Right renal pelvis (tissue), 4 donors: ENCODE measurements around the gene YJU2. TPM values are rescaled to one million over a fixed set of nuclear protein-coding genes. Genes with fewer than 3 reads are reported as not detected.

ENCODE experiments used
- DNase-seq, 4 donors: peaks; one replicate each; pipeline ENCODE4 v3.0.0-alpha.2; 2013; ENCODE audit warnings: low read depth in 4 of 4, low spot score in 3 of 4, missing footprints in 1 of 4
- polyA plus RNA-seq, 4 donors: library from polyadenylated mRNA; unstranded; fragments of 120-200 nt; gene quantifications; one replicate each; pipeline ENCODE4 v1.2.1, GENCODE V29; 2013; ENCODE audit not compliant: insufficient read length in 4 of 4

YJU2 gene
- polyA plus RNA-seq, 4 donors, result 20.0 to 23.7 (median 22.8) TPM

- no peak for DNase-seq
Observed at GRCh38 chr19:4295972-4296771, 49.3 kb downstream of the YJU2 start.

- DNase-seq, result no peak
Observed at GRCh38 chr19:4297901-4298809, 51.3 kb downstream of the YJU2 start.

DNA sequence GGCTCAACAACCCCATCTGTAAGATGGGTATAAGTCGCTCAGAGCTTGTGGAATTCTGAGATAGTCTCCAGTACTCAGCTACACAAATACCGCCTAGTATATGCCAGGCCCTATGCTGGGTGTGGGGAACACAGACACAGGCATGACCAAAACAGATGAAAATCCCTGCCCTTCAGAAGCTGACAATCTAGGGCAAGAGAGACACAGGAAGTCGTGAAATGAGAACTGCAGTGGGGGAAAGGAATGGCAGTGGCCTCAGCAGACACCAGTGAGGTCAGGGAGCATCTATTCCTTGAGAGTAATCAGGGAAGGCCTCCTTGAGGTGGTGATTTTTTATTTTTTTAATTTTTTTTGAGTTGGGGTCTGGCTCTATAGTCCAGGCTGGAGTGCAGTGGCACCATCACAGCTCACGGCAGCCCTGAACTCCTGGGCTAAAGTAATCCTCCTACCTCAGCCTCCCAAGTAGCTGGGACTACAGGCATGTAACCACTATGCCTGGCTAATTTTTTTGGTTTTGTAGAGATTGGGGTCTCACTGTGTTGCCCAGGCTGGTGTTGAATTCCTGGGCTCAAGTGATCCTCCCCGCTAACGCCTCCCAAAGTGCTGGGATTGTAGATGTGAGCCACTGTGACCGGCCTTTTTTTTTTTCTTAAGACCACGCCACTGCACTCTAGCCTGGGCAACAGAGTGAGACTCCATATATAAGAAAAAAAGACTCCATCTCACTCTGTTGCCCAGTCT, 52.1 kb downstream of the YJU2 start:
- no peak for DNase-seq

GRCh38 chr19:4300589-4300988, 53.7 kb downstream of the YJU2 start:
- no peak for DNase-seq

DNA sequence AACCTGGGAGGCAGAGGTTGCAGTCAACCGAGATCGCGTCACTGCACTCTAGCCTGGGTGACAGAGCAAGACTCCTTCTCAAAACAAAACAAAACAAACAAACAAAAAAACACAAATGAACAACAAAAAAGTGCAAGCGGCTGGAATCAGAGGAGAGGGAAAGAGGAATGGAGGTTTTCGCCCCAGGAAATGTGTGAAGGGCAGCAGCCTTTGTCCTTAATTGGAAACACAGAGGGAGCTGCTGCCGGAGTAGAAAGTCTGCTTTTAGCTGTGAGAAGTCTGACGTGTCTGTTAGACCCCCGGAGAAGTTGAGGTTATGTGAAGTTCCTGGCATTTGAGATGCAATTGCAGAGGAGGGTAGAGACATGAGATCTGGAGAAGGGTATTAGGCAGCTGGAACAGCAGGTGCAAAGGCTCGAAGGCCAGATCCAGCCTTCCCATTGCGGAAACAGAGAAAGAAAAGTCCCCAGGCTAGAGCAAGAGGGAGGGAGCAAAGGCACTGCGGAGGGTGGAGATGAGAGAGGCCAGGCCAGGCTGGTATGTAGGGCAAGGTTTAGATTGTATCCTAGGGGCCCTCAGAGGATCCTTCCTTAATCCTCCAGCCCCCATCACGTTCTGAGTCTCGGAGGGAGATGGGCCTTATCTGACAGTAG, 54.8 kb downstream of the YJU2 start:
- no peak for DNase-seq

DNA sequence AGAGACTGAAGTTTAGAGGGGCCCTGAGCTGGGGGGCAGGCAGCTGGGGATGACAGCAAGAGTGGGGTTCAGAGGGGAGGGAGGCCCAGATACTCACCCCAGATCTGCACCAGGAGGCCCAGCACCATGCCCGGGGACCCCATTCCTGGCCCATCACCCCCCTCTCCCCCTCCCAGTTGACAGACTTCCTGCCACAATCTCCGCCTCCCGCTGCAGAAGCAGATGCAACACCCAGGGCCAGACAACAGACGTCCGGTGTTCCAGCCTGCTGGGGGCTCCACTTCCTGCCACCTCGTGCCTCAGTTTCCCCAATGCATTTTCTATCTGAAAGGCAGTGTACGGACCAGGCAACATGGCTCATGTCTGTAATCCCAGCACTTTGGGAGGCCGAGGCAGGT, 55.4 kb downstream of the YJU2 start, which contains the start of gene TMIGD2:
Gene TMIGD2 (minus strand): TSS at position 147 of the 398 bp plus-strand sequence. CDS start 4 bp downstream, at position 143.
- no peak for DNase-seq

- DNase-seq, result no peak
Observed at GRCh38 chr19:4303819-4304537, 57.1 kb downstream of the YJU2 start.

DNA sequence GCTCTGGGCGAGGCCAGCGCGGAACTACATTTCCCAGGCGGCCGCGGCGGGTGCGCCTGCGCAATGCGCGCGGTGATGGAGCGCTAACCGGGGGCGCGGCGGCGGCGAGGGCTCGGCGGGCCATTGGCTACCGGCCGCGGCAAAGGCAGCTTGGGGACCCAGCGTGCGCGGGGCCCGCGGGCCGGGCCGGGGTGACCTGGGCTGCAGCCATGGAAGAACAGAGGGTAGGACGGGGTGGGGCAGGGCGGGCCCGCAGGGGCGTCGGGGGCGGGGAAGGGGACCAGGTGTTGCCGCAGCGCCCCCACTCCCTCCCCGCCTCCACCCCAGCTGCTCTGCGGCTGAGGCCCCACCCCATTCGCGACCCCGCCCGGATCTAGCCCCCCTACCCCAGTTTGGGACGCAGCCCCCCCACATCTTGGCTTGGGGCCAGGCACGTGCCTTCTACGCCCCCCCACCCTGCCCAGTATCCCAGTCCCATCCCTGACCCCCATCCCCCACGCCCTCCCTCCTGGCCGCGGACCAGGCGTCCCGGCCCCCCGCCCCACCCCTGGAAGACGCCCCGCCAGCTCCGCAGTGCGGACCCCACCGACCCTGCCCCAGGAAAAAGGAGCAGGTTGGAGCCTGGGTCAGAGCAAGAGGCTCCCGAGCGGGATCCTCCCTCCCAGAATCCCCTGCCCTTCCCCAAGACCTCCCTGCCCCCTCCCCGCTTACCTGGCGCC, 57.8 kb downstream of the YJU2 start, which contains the start of gene FSD1:
Gene FSD1 (plus strand): TSS at position 61 of the 719 bp plus-strand sequence. CDS start 149 bp downstream, at position 210.
- DNase-seq, result no peak

DNA sequence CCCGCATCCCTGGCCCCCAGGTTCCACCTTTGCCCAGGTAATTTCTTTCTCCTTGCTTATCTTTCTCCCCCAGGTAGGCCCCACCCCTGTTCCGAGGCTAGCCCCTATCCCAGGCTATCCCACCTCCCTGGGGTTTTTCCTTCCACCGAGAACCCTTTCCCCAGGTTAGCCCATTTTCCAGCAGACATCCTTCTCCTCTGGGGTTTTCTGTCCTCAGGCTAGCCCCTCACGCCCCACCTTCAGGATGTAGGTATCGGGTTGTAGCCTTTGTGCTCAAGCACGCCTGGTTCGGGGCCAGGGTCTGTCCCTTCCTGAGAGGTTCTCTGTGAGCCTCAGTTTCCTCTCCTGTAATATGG, 58.4 kb downstream of the YJU2 start:
- no peak for DNase-seq

- DNase-seq, result no peak
Observed at GRCh38 chr19:4305659-4306058, 58.8 kb downstream of the YJU2 start.

DNA sequence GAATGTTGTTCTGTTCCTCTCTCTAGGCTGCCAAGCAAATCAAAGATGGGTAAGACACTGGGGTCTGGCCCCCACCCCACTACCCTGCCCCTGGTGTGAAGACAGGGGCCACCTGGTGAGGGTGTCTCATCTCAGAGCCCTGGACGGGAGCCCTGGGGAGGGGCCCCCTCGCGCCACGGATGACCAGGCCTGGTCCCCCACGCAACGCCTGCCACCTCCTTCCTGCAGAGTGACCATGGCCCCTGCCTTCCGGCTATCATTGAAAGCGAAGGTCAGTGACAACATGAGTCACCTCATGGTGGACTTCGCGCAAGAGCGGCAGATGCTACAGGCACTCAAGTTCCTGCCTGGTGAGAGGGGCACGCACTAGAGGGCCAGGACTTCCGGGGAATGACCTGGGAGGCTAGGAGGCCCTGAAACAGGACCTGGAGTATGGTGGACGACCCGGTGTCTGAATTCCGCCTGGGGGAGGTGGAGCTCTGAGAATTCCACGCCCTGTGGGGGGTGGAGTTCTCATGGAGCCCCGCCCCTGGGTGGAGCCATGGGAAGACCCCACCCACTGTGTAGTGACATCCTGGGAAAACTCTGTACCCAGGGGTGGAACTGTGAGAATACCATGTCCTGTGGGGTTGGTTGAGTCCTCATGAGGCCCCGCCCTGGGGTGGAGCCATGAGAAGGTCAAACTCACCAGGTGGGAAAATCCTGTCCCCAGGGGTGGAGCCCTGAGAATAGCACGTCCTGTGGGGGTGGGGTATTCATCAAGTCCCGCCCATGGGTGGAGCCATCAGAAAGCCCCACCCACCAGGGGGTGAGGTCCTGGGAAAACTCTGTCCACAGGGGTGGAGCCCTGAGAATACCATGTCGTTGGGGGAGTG, 63.6 kb downstream of the YJU2 start:
- DNase-seq, result no peak

GRCh38 chr19:4313847-4314490, 67.1 kb downstream of the YJU2 start:
- DNase-seq, result no peak

- DNase-seq, result no peak
Observed at GRCh38 chr19:4316956-4317355, 70.1 kb downstream of the YJU2 start.

GRCh38 chr19:4318460-4318859, 71.6 kb downstream of the YJU2 start:
- no peak for DNase-seq
